GM13977 (cell line): Measurements from ENCODE around the gene OR5H15.
"Not testable (repeated sequence)": the region's sequence is repeated elsewhere in the genome, so short reads cannot be mapped to it uniquely, and the experiment has no call there.

Source experiments
- DNase-seq: peaks from one replicate; pipeline ENCODE4 v3.0.0; 2012; ENCODE audit warnings: low spot score
- CTCF ChIP-seq: IDR thresholded peaks from 2 replicates; pipeline ENCODE4 v1.5.1; 2012; ENCODE audit warnings: mild to moderate bottlenecking, control low read depth; ENCODE audit not compliant: insufficient read depth; ENCODE audit errors: extremely low read depth, missing control alignments
- in situ Hi-C: fragments of 300-500 bp; cut with MboI; formaldehyde crosslinking; loops from one replicate; pipeline ENCODE4 v1.12.0; 2022; ENCODE audit warnings: low sequenced_read_pairs, low pct_unique_long_range_greater_than_20kb, mixed read lengths, inconsistent platforms; ENCODE audit not compliant: unreplicated experiment

OR5H15 gene

GRCh38 chr3:98166396-98166795 lies at the start of gene OR5H15:
Gene OR5H15, plus strand, starts transcription at chr3:98166696. Its CDS starts 2,004 bp downstream, at chr3:98168700.
- in situ Hi-C loops = no loop called here
- TF ChIP-seq CTCF = no peak
- no peak for DNase-seq

- TF ChIP-seq CTCF = no peak
- in situ Hi-C loops = no loop called here
- no peak for DNase-seq
Measured at GRCh38 chr3:98130421-98130820, 36.1 kb upstream of the OR5H15 start, which contains the start of gene OR5H1. Gene OR5H1, plus strand, starts transcription at chr3:98130721. Its CDS starts 1,977 bp downstream, at chr3:98132698.

- in situ Hi-C loops = no loop called here
- DNase-seq = no peak
- no peak for TF ChIP-seq CTCF
Measured at GRCh38 chr3:98136631-98137030, 29.9 kb upstream of the OR5H15 start.

GRCh38 chr3:98137826-98138557 lies 28.5 kb upstream of the OR5H15 start:
- in situ Hi-C loops = not testable (repeated sequence)

GRCh38 chr3:98140531-98140930 lies 26.0 kb upstream of the OR5H15 start:
- in situ Hi-C loops = no loop called here
- no peak for TF ChIP-seq CTCF
- DNase-seq = no peak

More at GRCh38 chr3:98137826-98138557, 28.5 kb upstream of the OR5H15 start:
- DNase-seq = not testable (repeated sequence)

GRCh38 chr3:98147179-98147578 lies 19.3 kb upstream of the OR5H15 start, which contains the start of gene OR5H14:
Gene OR5H14, plus strand, starts transcription at chr3:98147479. Its CDS starts 1,907 bp downstream, at chr3:98149386.
- no peak for TF ChIP-seq CTCF
- in situ Hi-C loops = no loop called here
- no peak for DNase-seq

- in situ Hi-C loops = no loop called here
- no peak for TF ChIP-seq CTCF
- no peak for DNase-seq
Measured at GRCh38 chr3:98148751-98149150, 17.7 kb upstream of the OR5H15 start.

GRCh38 chr3:98149456-98149855 lies 17.0 kb upstream of the OR5H15 start:
- in situ Hi-C loops, DNase-seq: not testable (repeated sequence)
